GM19372 (cell line): ENCODE measurements around the gene FBXO27.
"Not testable (repeated sequence)": the region's sequence is repeated elsewhere in the genome, so short reads cannot be mapped to it uniquely, and the experiment has no call there.

Experiments
- ATAC-seq: cut with Tn5 transposase; IDR thresholded peaks from one replicate; pipeline ENCODE4 v1.9.1; 2021; ENCODE audit warnings: mild to moderate bottlenecking, low read depth, moderate library complexity; ENCODE audit not compliant: unreplicated experiment

The FBXO27 gene

DNA sequence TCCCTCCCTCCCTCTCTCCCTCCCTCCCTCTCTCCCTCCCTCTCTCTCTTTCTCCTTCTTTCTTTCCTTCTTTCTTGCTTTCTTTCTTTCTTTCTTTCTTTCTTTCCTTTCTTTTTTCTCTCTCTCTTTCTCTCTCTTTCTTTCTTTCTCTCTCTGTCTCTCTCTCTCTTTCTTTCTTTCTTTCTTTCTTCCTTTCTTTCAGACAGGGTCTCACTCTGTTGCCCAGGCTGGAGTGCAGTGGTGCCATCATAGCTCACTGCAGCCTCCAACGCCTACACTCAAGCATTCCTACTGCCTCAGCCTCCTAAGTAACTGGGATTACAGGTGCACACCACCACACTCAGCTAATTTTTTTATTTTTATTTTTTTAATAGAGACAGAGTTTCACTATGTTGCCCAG lies 42.7 kb downstream of the FBXO27 start:
- not testable (repeated sequence) for ATAC-seq

DNA sequence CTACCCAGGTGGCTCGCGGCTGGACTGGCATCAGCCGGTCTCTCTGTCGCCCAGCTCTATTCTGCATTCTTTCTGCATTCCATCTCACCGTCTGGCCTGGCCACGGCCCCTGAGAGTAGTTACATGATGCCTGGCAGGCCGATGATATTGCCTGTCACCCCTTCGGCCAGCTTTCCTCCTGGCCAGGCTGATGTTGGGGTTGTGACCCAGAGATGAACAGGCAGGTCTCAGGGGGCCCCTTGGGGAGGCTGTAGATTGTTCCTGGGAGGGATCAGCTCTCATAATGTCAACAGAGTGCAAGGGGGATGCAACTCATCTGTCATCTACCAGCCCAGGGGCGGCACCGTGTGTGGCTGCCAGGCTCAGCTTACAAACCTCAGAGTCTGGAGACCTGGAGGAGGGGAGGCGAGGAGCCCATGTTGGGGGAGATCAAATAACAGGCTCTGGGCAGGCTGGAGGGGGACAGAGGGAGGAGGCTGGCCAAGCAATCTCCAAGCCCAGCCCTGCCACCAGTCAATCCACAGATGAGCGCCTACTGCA lies 43.2 kb downstream of the FBXO27 start:
- ATAC-seq = no peak

DNA sequence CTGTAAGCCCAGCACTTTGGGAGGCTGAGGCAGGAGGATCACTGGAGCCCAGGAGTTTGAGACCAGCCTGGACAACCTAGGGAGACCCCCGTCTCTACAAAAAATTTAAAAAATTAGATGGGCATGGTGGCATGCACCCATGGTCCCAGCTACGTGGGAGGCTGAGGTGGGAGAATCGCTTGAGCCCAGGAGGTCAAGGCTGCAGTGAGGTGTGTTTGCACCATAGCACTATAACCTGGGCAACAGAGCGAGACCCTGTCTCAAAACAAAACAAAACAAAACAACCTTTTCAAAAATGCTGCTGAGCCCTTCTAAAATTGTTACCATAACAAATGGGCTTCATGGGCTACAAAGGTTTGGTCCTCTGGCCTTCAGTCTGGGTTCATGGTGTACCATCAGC lies 43.7 kb downstream of the FBXO27 start:
- ATAC-seq = not testable (repeated sequence)

DNA sequence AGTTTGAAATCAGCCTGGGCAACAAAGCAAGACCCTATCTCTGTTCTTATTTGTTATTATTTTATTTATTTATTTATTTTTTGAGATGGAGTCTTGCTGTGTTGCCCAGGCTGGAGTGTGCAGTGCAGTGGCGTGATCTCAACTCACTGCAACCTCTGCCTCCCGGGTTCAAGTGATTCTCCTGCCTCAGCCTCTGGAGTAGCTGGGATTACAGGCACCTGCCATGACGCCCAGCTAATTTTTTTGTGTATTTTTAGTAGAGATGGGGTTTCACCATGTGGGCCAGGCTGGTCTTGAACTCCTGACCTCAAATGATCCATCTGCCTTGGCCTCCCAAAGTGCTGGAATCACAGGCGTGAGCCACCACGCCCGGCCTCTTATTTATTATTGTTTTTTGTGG lies 44.6 kb downstream of the FBXO27 start:
- not testable (repeated sequence) for ATAC-seq

DNA sequence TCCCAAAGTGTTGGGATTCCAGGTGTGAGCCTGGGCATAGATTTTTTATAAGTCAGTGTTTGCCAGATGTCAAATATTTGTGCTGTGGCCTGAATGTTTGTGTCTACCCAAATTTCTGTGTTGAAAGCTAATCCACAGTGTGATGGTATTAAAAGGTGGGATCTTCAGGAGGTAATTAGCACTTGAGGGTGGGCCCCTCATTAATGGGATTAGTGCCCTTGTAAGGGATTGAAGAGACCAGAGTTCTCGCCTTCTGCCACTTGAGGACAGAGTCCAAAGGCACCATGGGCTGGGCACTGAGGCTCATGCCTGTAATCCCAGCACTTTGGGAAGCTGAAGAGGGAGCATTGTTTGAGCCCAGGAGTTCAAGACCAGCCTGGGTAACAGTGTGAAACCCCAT lies 47.1 kb downstream of the FBXO27 start:
- ATAC-seq = no peak

DNA sequence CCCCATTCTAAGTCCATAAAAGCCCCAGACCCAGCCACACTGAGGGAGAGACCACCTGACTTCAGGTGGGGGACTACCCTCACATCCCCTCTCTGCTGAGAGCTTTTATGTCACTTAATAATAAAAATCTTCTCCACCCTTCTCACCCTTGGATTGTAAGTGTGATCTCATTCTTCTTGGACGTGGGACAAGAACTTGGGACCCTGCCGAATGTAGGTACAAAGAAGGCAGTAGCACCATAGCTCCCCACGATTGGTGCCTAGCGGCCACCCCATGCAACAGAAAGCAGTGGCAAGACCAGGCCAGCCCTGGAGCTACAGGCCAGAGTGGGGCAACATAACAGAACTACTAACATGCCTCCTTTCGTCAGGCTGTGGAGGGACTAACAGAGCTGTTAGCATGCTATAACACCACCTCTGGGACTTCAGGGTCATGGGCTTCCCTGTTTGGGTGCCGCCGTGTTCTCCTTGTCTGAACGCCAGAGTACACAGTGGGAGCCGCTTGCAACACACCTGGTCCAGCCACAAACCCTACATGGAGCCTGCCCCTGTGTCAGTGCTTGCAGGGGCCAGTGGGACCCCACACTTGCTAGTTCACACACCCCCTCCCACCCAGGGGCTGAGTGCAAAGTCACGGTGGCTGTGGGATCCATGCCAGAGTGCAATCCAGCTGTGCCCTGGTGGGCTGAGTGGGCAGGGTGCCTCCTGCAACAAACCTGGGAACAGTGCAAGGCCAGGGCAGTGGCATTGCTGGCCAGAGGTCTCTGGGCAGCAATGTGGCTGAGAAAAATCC lies 51.6 kb downstream of the FBXO27 start:
- no peak for ATAC-seq

DNA sequence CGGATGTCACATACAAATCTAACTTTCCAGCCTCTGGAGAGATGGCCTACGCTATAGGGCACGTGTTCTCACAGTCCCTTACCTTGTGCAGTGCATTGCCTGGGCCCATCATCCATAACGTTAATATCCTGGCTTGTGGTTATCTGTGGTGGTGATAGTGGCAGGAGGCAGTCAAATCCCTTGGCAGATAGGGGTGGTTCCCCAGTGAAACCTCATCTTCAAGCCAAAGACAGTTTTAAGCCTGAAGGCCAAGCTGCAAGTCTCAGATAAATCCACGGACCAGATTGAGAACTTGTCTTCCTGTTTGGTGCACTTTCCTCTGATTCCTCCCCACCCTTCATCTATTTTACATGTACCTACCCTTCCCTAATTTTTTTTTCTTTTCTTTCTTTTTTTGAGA lies 52.5 kb downstream of the FBXO27 start:
- ATAC-seq = no peak

DNA sequence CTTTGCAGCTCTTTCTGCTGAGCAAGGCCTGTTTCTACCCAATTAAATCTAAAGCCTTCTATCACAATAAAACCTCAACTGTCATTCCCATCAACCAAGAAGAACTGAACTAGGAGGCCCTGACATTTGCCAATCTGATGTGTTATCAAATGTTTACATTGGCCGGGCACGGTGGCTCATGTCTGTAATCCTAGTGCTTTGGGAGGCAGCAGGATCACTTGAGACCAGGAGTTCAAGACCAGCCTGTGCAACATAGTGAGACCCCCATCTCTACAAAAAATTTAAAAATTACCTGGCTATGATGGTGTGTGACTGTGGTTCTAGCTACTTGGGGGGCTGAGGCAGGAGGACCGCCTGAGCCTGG lies 54.0 kb downstream of the FBXO27 start:
- ATAC-seq = no peak

DNA sequence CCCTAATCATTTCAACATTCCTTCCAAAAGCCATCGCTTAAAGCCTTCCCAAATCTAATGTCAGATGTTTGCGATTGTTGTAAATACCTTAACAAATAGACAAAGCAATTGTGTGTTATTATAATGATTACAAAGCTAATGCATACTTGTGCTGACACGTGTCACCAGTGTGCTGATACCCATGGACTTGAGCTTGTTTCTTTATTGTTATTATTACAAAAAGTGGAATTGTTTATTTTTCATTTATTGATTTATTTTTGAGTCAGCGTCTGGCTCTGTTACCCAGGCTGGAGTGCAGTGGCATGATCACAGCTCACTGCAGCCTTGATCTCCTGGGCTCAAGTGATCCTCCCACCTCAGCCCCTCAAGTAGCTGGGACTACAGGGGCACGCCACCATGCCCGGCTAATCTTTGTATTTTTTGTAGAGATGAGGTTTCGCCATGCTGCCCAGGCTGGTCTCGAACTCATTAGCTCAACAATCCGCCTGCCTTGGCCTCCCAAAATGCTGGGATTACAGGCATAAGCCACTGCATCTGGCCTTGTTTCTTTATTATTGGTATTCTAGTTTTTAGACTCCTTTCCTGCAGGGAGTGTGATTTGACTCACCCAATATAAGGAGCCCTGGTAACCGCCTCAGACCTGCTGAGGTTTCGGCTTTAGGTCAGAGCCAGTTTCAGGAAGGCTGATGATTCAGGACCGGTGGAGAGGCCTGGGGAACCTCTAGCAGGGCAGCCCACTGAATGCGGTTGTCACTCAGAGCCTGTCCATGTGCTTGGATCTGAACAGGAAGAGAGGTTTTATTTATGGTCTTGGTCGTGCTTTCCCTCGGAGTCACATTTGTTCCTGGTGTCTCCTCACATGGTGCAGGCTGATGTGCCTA lies 54.7 kb downstream of the FBXO27 start:
- ATAC-seq = peak; percentile 53

DNA sequence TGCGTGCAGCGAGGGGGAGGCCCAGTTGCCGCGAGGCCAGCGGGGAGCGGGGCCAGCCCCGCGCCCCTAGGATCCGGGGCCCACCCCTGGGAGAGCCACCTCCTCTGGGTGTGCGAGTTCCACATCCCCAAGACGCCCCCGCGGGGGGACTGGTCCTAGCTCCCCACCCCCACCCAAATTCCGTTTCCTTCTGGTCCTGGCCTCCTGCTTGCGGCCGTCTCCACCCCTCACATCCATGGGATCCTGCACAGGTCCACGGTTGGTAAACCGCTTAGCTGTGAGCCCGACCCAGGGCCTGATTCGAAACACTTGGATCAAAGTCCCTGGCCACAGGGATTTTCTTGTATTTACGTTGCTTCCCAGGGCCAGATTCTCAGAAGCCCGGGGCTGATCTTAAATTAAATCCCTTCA lies 56.5 kb downstream of the FBXO27 start:
- ATAC-seq = no peak

DNA sequence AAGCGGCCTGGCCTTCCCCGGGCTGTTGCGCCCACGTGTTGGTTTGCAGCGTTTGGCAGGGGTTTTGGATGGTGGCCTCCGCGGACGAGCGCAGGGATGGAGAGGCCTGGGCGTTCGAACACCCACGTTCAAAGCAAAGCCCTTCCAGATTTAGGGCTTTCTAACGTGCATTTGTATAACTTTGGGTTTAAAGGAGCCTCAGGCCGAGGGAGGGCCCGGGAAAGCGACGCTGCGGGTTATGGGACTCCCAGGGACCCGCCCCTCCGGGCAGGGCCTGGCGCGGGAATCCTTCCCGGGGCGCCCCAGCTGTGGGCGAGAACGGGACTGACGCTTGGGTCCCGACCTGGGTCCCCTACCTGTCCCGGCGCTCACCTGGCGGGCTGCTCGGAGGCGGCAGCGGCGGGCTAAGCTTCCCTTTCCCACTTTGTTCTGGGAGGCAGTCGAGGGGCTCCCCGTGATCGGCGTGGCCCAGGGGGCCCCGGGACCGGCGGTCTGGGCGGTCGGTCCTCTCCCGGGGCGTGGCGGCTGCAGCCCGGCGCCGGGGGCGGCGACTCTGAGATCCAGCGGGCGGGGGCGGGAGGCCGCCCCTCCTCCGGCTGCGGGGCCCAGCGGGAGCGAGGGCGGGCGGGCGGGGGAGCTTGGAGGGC lies 57.0 kb downstream of the FBXO27 start, which contains the start of gene FBXO17:
Gene FBXO17 (minus strand): TSS at position 529 of the 647 bp plus-strand sequence. CDS start 25,423 bp downstream, outside the sequence.
- no peak for ATAC-seq

DNA sequence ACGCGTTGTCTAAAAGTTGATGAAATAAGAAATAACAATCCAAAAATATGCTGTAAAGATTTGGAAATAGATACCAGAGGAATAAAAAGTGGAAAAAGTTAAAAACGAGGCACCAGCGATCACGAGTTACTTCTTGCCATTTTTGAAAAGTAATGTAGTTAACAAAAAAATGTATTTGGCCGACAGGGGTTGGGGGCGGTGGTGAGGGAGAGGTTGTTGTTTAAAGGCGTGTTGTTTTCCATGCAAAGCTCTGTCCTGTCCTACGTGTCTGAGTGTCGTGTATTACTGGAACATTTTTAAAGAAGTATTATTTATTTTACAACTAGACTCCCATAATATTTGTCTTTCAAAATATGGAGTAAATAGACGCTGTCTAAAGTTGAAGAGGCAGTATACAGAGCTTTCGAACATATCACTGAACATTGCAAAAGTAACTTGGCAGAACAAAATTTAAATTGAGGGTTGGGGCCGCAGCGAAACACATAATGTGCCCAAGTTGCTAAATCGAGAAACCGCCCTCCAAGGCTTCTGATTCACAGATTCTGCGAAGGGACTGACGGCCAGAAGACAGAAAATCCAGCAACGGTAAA lies 57.6 kb downstream of the FBXO27 start:
- no peak for ATAC-seq
